Glomerular visceral epithelial cell (primary cell): ENCODE measurements around the gene CYBRD1.

ENCODE experiments used
- DNase-seq: peaks from one replicate; pipeline ENCODE4 v3.0.0-alpha.2; 2016; ENCODE audit errors: extremely low spot score

The CYBRD1 gene

GRCh38 chr2:171553858-171554257 is 31.6 kb downstream of the CYBRD1 start:
- no peak for DNase-seq

- no peak for DNase-seq
Observed at GRCh38 chr2:171554991-171555615, 32.8 kb downstream of the CYBRD1 start.

GRCh38 chr2:171557363-171557762 is 35.1 kb downstream of the CYBRD1 start:
- DNase-seq: no peak

GRCh38 chr2:171563301-171563700 is 41.0 kb downstream of the CYBRD1 start:
- DNase-seq: no peak

- no peak for DNase-seq
Observed at GRCh38 chr2:171564463-171564862, 42.2 kb downstream of the CYBRD1 start.

GRCh38 chr2:171566057-171566456 is 43.8 kb downstream of the CYBRD1 start:
- no peak for DNase-seq

- DNase-seq: no peak
Observed at GRCh38 chr2:171566753-171567152, 44.5 kb downstream of the CYBRD1 start.

- no peak for DNase-seq
Observed at GRCh38 chr2:171568089-171568488, 45.8 kb downstream of the CYBRD1 start.

- DNase-seq: no peak
Observed at GRCh38 chr2:171571721-171572120, 49.4 kb downstream of the CYBRD1 start.

- peak; percentile 81 for DNase-seq
Observed at GRCh38 chr2:171574149-171574795, 52.0 kb downstream of the CYBRD1 start.

GRCh38 chr2:171575606-171576005 is 53.3 kb downstream of the CYBRD1 start:
- no peak for DNase-seq

- DNase-seq: no peak
Observed at GRCh38 chr2:171578127-171578803, 56.0 kb downstream of the CYBRD1 start.

GRCh38 chr2:171579481-171579880 is 57.2 kb downstream of the CYBRD1 start:
- no peak for DNase-seq

- no peak for DNase-seq
Observed at GRCh38 chr2:171583566-171583965, 61.3 kb downstream of the CYBRD1 start.

GRCh38 chr2:171584001-171584400 is 61.7 kb downstream of the CYBRD1 start:
- DNase-seq: no peak

- DNase-seq: no peak
Observed at GRCh38 chr2:171587132-171587531, 64.9 kb downstream of the CYBRD1 start.

GRCh38 chr2:171587567-171587966 is 65.3 kb downstream of the CYBRD1 start:
- no peak for DNase-seq

GRCh38 chr2:171590116-171590515 is 67.8 kb downstream of the CYBRD1 start:
- DNase-seq: no peak

- DNase-seq: no peak
Observed at GRCh38 chr2:171592036-171592555, 69.8 kb downstream of the CYBRD1 start.

- DNase-seq: peak; percentile 4
Observed at GRCh38 chr2:171595456-171595855, 73.2 kb downstream of the CYBRD1 start.

GRCh38 chr2:171595896-171596295 is 73.6 kb downstream of the CYBRD1 start:
- peak; percentile 66 for DNase-seq

- DNase-seq: peak; percentile 67
Observed at GRCh38 chr2:171598713-171599319, 76.5 kb downstream of the CYBRD1 start.
